ENCODE measurements around the gene VGLL3. TPM values are rescaled to one million over a fixed set of nuclear protein-coding genes. Genes with fewer than 3 reads are reported as not detected.

Gene VGLL3
- total RNA-seq, 1 experiment from 2014 or later: 40.0 TPM

- Mint-ChIP-seq H3K27ac (ENCODE audit: unreplicated experiment) (no peak overlapping the region), H3K36me3 (ENCODE audit: insufficient read depth, unreplicated experiment) (peaks cover 5% of the 10 kb centered on the region)
- no TSS peak for BruUV-seq (replicated peaks)
Observed at GRCh38 chr3:86948822-86949221, 42.1 kb downstream of the VGLL3 start.

GRCh38 chr3:86942206-86942605 is 48.7 kb downstream of the VGLL3 start:
- Mint-ChIP-seq H3K27ac (ENCODE audit: unreplicated experiment) (no peak overlapping the region), H3K4me1 (ENCODE audit: low read depth, unreplicated experiment) (no peaks in the 10 kb centered on the region), H3K27me3 (ENCODE audit: unreplicated experiment) (no peaks in the 10 kb centered on the region), H3K4me3 (ENCODE audit: low read depth, unreplicated experiment) (no peak overlapping the region), H3K9me3 (ENCODE audit: low read depth, unreplicated experiment) (peaks cover 2% of the 10 kb centered on the region), H3K36me3 (ENCODE audit: insufficient read depth, unreplicated experiment) (peaks cover 6% of the 10 kb centered on the region)
- no TSS peak for BruUV-seq (replicated peaks)
- intact Hi-C loops (cut with micrococcal nuclease; ENCODE audit: unreplicated experiment): no loop called here
- CTCF ChIA-PET: no interaction called here
- TF ChIP-seq CTCF (IDR thresholded peaks at IDR 0.05; ENCODE audit: unreplicated experiment): no peak
- no peak for DNase-seq

More at GRCh38 chr3:86948822-86949221, 42.1 kb downstream of the VGLL3 start:
- H3K27me3 Mint-ChIP-seq (ENCODE audit: unreplicated experiment): no peaks in the 10 kb centered on the region
- H3K4me1 Mint-ChIP-seq (ENCODE audit: low read depth, unreplicated experiment): peaks cover 14% of the 10 kb centered on the region
- H3K9me3 Mint-ChIP-seq (ENCODE audit: low read depth, unreplicated experiment): no peaks in the 10 kb centered on the region
- no peak for TF ChIP-seq CTCF (IDR thresholded peaks at IDR 0.05; ENCODE audit: unreplicated experiment)
- intact Hi-C loops (cut with micrococcal nuclease; ENCODE audit: unreplicated experiment): no loop called here
- CTCF ChIA-PET: no interaction called here
- DNase-seq: no peak
- H3K4me3 Mint-ChIP-seq (ENCODE audit: low read depth, unreplicated experiment): no peak overlapping the region

- H3K4me1 Mint-ChIP-seq (ENCODE audit: low read depth, unreplicated experiment): peaks cover 9% of the 10 kb centered on the region
- intact Hi-C loops (cut with micrococcal nuclease; ENCODE audit: unreplicated experiment): no loop called here
- TF ChIP-seq CTCF (IDR thresholded peaks at IDR 0.05; ENCODE audit: unreplicated experiment): no peak
- no peaks in the 10 kb centered on the region for H3K27me3 Mint-ChIP-seq (ENCODE audit: unreplicated experiment)
- H3K36me3 Mint-ChIP-seq (ENCODE audit: insufficient read depth, unreplicated experiment): peaks cover 12% of the 10 kb centered on the region
- H3K27ac Mint-ChIP-seq (ENCODE audit: unreplicated experiment): no peak overlapping the region
- BruUV-seq (replicated peaks): no TSS peak
- peaks cover 5% of the 10 kb centered on the region for H3K9me3 Mint-ChIP-seq (ENCODE audit: low read depth, unreplicated experiment)
- DNase-seq: no peak
- CTCF ChIA-PET: no interaction called here
- no peak overlapping the region for H3K4me3 Mint-ChIP-seq (ENCODE audit: low read depth, unreplicated experiment)
Observed at GRCh38 chr3:86938416-86939105, 52.4 kb downstream of the VGLL3 start.

- Mint-ChIP-seq H3K27me3 (ENCODE audit: unreplicated experiment) (no peaks in the 10 kb centered on the region), H3K4me1 (ENCODE audit: low read depth, unreplicated experiment) (peaks cover 9% of the 10 kb centered on the region), H3K4me3 (ENCODE audit: low read depth, unreplicated experiment) (no peak overlapping the region), H3K27ac (ENCODE audit: unreplicated experiment) (no peak overlapping the region), H3K36me3 (ENCODE audit: insufficient read depth, unreplicated experiment) (peaks cover 11% of the 10 kb centered on the region), H3K9me3 (ENCODE audit: low read depth, unreplicated experiment) (peaks cover 5% of the 10 kb centered on the region)
- CTCF ChIA-PET: no interaction called here
- no TSS peak for BruUV-seq (replicated peaks)
- no peak for DNase-seq
- no peak for TF ChIP-seq CTCF (IDR thresholded peaks at IDR 0.05; ENCODE audit: unreplicated experiment)
- intact Hi-C loops (cut with micrococcal nuclease; ENCODE audit: unreplicated experiment): no loop called here
Observed at GRCh38 chr3:86937306-86937791, 53.6 kb downstream of the VGLL3 start.

All from Calu3 (cell line).